IMR-90 (cell line): Measurements from ENCODE around the gene SSH2. TPM values are rescaled to one million over a fixed set of nuclear protein-coding genes. Genes with fewer than 3 reads are reported as not detected.

Experiments
- ATAC-seq: fragments of 200-7000 bp; cut with Tn5 transposase; 2 replicates; pipeline ENCODE4 v1.9.1; 2020; ENCODE audit warnings: low read depth, mild to moderate bottlenecking, moderate library complexity
- BruUV-seq: library from RNA; stranded (reverse); fragments of 400-500 nt; replicated peaks from 2 replicates; lab custom pipeline; 2021; lab: Mats Ljungman, UMichigan
- CTCF ChIA-PET: fragments of 300-600 bp; formaldehyde crosslinking; extraction: SDS; loops from one replicate; lab custom pipeline; 2021; ENCODE audit warnings: antibody characterized with exemption; lab: Yijun Ruan, JAX
- POLR2A ChIA-PET: fragments of 300-600 bp; sonication (Branson Sonifier 250); formaldehyde crosslinking; loops from one replicate; lab custom pipeline; 2022; ENCODE audit warnings: antibody characterized with exemption; ENCODE audit not compliant: unreplicated experiment; lab: Charles Lee
- DNase-seq: peaks from one replicate; pipeline ENCODE4 v3.0.0; 2013
- H2AFZ ChIP-seq: replicated peaks from 2 replicates; pipeline ENCODE3; 2013; ENCODE audit warnings: low read length, mild to moderate bottlenecking; ENCODE audit not compliant: poor library complexity
- H2AK5ac ChIP-seq: 2 replicates; pipeline ENCODE4 v1.6.1; 2013; ENCODE audit warnings: low read depth, low read length, inconsistent platforms
- H2AK9ac ChIP-seq: replicated peaks from 2 replicates; pipeline ENCODE3; 2013; ENCODE audit warnings: mild to moderate bottlenecking, low read depth, low read length, moderate library complexity; ENCODE audit not compliant: poor library complexity
- H2BK120ac ChIP-seq: 2 replicates; pipeline ENCODE4 v1.6.1; 2013; ENCODE audit warnings: low read depth, low read length, inconsistent platforms
- H2BK15ac ChIP-seq: 3 replicates; pipeline ENCODE4 v1.6.1; 2013; ENCODE audit warnings: low read depth, low read length, inconsistent platforms
- H2BK20ac ChIP-seq: 2 replicates; pipeline ENCODE4 v1.6.1; 2013; ENCODE audit warnings: low read depth, mild to moderate bottlenecking, inconsistent platforms, low read length, moderate library complexity
- H2BK5ac ChIP-seq: 2 replicates; pipeline ENCODE4 v1.6.1; 2013; ENCODE audit warnings: mild to moderate bottlenecking, low read depth, low read length, inconsistent platforms; ENCODE audit not compliant: poor library complexity, severe bottlenecking
- H3K14ac ChIP-seq: replicated peaks from 2 replicates; pipeline ENCODE4 v1.6.1; 2013; ENCODE audit warnings: low read depth, low read length, inconsistent platforms
- H3K18ac ChIP-seq: 2 replicates; pipeline ENCODE4 v1.6.1; 2013; ENCODE audit warnings: low read depth, low read length, control low read depth
- H3K23ac ChIP-seq: 2 replicates; pipeline ENCODE4 v1.6.1; 2013; ENCODE audit warnings: low read depth, low read length, inconsistent platforms
- H3K27ac ChIP-seq: 2 replicates; pipeline ENCODE4 v1.5.1; 2013; ENCODE audit warnings: mild to moderate bottlenecking, control low read depth, low read length; ENCODE audit not compliant: insufficient read depth
- H3K27me3 ChIP-seq: 2 replicates; pipeline ENCODE4 v1.6.1; 2013; ENCODE audit warnings: low read length; ENCODE audit not compliant: control insufficient read depth, insufficient read depth
- H3K36me3 ChIP-seq: 2 replicates; pipeline ENCODE4 v1.6.1; 2013; ENCODE audit warnings: low read length, mixed read lengths; ENCODE audit not compliant: control insufficient read depth, insufficient read depth
- H3K4ac ChIP-seq: 2 replicates; pipeline ENCODE4 v1.6.1; 2013; ENCODE audit warnings: low read depth, low read length, inconsistent platforms
- H3K4me1 ChIP-seq: 2 replicates; pipeline ENCODE4 v1.6.1; 2013; ENCODE audit warnings: low read length, mixed read lengths; ENCODE audit not compliant: control insufficient read depth, insufficient read depth
- H3K4me2 ChIP-seq: 2 replicates; pipeline ENCODE4 v1.6.1; 2013; ENCODE audit warnings: low read depth, mild to moderate bottlenecking, control low read depth, low read length, moderate library complexity
- H3K4me3 ChIP-seq: 2 replicates; pipeline ENCODE4 v1.5.1; 2013; ENCODE audit warnings: low read depth, mild to moderate bottlenecking, control low read depth, low read length, moderate library complexity; ENCODE audit not compliant: insufficient read depth
- H3K56ac ChIP-seq: 2 replicates; pipeline ENCODE4 v1.6.1; 2013; ENCODE audit warnings: low read length, inconsistent platforms; ENCODE audit not compliant: insufficient read depth; ENCODE audit errors: extremely low read depth
- H3K79me1 ChIP-seq, 2 experiments: 2 replicates each; pipeline ENCODE4 v1.6.1; 2013; ENCODE audit warnings: low read length in 2 of 2, inconsistent platforms in 1 of 2, low read depth in 1 of 2
- H3K9ac ChIP-seq: 2 replicates; pipeline ENCODE4 v1.6.1; 2013; ENCODE audit warnings: low read depth, low read length, control low read depth
- H3K9me1 ChIP-seq: 2 replicates; pipeline ENCODE4 v1.6.1; 2013; ENCODE audit warnings: low read length, inconsistent platforms; ENCODE audit not compliant: insufficient read depth
- H3K9me3 ChIP-seq: 2 replicates; pipeline ENCODE4 v1.6.1; 2013; ENCODE audit warnings: low read length; ENCODE audit not compliant: control insufficient read depth, insufficient read depth
- H4K20me1 ChIP-seq: 2 replicates; pipeline ENCODE4 v1.6.1; 2013; ENCODE audit warnings: low read length, inconsistent platforms; ENCODE audit not compliant: insufficient read depth
- H4K5ac ChIP-seq: 2 replicates; pipeline ENCODE4 v1.6.1; 2013; ENCODE audit warnings: mild to moderate bottlenecking, low read depth, low read length, control low read depth
- H4K8ac ChIP-seq, 2 experiments: 2 replicates each; pipeline ENCODE4 v1.6.1; 2013; ENCODE audit warnings: low read depth in 2 of 2, low read length in 2 of 2, control low read depth in 1 of 2, inconsistent platforms in 1 of 2
- H4K91ac ChIP-seq: 2 replicates; pipeline ENCODE4 v1.6.1; 2013; ENCODE audit warnings: low read depth, low read length, inconsistent platforms; ENCODE audit not compliant: insufficient read depth
- CEBPB ChIP-seq: IDR thresholded peaks from 2 replicates; pipeline ENCODE4 v1.6.1; 2012; ENCODE audit warnings: low read depth, low read length, improper control_type of control experiment
- CHD1 ChIP-seq: IDR thresholded peaks from 2 replicates; pipeline ENCODE4 v1.6.1; 2012; ENCODE audit warnings: low read depth, low read length, improper control_type of control experiment
- FOS ChIP-seq: fragments of 150-350 bp; IDR thresholded peaks from 2 replicates; pipeline ENCODE4 v1.6.1; 2016; ENCODE audit warnings: low read depth, low read length
- MAFK ChIP-seq: IDR thresholded peaks from 2 replicates; pipeline ENCODE4 v1.6.1; 2012; ENCODE audit warnings: low read depth, low read length, improper control_type of control experiment
- MAZ ChIP-seq: IDR thresholded peaks from 2 replicates; pipeline ENCODE4 v1.6.1; 2012; ENCODE audit warnings: low read depth, mild to moderate bottlenecking, low read length, improper control_type of control experiment, moderate library complexity, borderline replicate concordance
- MXI1 ChIP-seq: IDR thresholded peaks from 2 replicates; pipeline ENCODE4 v1.6.1; 2012; ENCODE audit warnings: low read depth, mild to moderate bottlenecking, low read length, moderate library complexity, borderline replicate concordance
- NFE2L2 ChIP-seq: fragments of 150-350 bp; IDR thresholded peaks from 2 replicates; pipeline ENCODE4 v1.6.1; 2016; ENCODE audit warnings: low read depth, mild to moderate bottlenecking, low read length
- POLR2A ChIP-seq: IDR thresholded peaks from 2 replicates; pipeline ENCODE4 v1.6.1; 2012; ENCODE audit warnings: mild to moderate bottlenecking, low read depth, low read length
- RCOR1 ChIP-seq: IDR thresholded peaks from 2 replicates; pipeline ENCODE4 v1.6.1; 2012; ENCODE audit warnings: mild to moderate bottlenecking, low read length, improper control_type of control experiment; ENCODE audit not compliant: insufficient replicate concordance
- RFX5 ChIP-seq: IDR thresholded peaks from 2 replicates; pipeline ENCODE4 v1.8.0; 2012; ENCODE audit warnings: low read depth, mild to moderate bottlenecking, low read length, moderate library complexity
- SMC3 ChIP-seq: fragments of 150-350 bp; IDR thresholded peaks from 2 replicates; pipeline ENCODE4 v1.6.1; 2016; ENCODE audit warnings: low read depth, mild to moderate bottlenecking, antibody characterized with exemption, low read length, moderate library complexity
- WGBS, 2 experiments: methylation state at CpG; one replicate each; pipeline versions ENCODE4 v1.1.5 to v1.1.7; 2013; ENCODE audit warnings: missing lambda C conversion rate in 2 of 2; ENCODE audit not compliant: insufficient read length in 1 of 2; ENCODE audit errors: extremely low coverage in 2 of 2; 5-methylcytosine and 5-hydroxymethylcytosine counted together
- dilution Hi-C: fragments of 300-500 bp; cut with HindIII; formaldehyde crosslinking; loops from one replicate; pipeline ENCODE4 v1.14.3; 2018; ENCODE audit warnings: low sequenced_read_pairs; ENCODE audit not compliant: unreplicated experiment
- in situ Hi-C: fragments of 300-500 bp; cut with MboI; formaldehyde crosslinking; loops from 3 replicates; pipeline ENCODE4 v1.14.3; 2019; ENCODE audit warnings: low sequenced_read_pairs, inconsistent platforms, mixed read lengths
- intact Hi-C: fragments of 100-400 bp; cut with micrococcal nuclease; formaldehyde crosslinking; loops from 2 replicates; pipeline ENCODE4 v1.10.0; 2022
- polyA plus RNA-seq, 3 experiments: library from polyadenylated mRNA; depleted of rRNA; stranded (reverse); fragments of >200 nt; gene quantifications; 2 replicates each; pipeline ENCODE4 v1.2.3, GENCODE V29; 2012; ENCODE audit warnings: low replicate concordance in 1 of 3
- total RNA-seq: library from RNA; depleted of rRNA; stranded (reverse); fragments of >200 nt; gene quantifications from 2 replicates; pipeline ENCODE4 v1.2.3, GENCODE V29; 2012
- TF ChIP-seq, protein P1 (sequence below): fragments of 150-350 bp; IDR thresholded peaks from 2 replicates; pipeline ENCODE4 v1.6.1; 2017; ENCODE audit warnings: mild to moderate bottlenecking, antibody characterized with exemption, low read length, low read depth
- TF ChIP-seq, protein P2 (sequence below): fragments of 150-350 bp; IDR thresholded peaks from 2 replicates; pipeline ENCODE4 v1.6.1; 2016; ENCODE audit warnings: low read depth, mild to moderate bottlenecking, low read length, moderate library complexity, borderline replicate concordance

SSH2 gene
- total and polyA plus RNA-seq, 2 of the 4 experiments (the other 2 are of a cell fraction) = 9.3 TPM

DNA sequence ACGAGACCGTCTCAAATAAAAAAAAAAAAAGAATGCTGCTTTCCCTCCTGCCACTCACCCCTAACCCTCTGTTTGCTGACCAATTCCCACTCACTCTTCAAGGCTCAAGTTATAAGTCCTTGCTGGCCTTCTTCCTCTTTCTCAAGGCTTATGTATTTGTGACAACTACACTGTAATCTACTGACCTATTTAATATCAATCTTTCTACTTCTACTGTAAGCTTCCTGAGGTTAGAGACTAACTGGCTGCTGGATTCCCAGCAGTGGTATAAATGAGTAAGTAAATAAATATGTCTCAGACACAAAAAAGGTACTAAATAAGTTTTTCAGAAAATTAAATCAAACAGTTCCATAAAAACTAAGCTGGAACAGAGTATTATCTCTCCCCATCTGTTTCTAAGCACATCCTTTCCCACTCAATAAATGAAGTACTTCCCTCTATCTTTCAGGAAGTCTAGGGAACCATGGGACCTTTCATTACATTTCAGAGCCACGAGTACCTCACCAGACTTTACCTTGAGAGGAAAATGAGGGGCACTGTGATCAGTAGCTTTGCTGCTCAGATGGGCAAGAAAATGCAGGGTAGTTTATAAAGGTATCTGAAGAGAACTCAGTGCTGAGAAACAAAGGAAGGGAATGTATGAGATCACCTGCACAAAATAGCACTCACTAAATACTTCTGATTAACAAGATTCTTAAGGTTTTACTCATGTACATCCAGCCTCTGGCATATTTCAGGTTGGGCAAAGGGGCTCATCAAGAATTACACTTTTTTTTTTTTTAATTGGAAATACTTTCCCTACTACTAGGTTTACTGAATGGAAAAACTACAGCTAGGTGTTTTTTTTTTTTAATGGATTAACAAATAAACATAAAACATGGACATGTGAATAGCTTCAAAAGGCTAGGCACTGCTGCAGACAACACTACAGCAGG is 10.8 kb downstream of the SSH2 start:
- Histone ChIP-seq H2AK5ac (peak overlapping the region; percentile 56), H4K8ac (peak overlapping the region in 1 of 2 experiments; percentile 50; a peak in 2 of 4 replicates), H3K4me2 (peak overlapping the region; percentile 98), H3K9ac (no peak overlapping the region), H2BK5ac (peak overlapping the region; percentile 80), H3K9me1 (peaks cover 4% of the 10 kb centered on the region; the same call in 1 of the 2 replicates), H2AK9ac (no peak overlapping the region), H2BK15ac (no peak overlapping the region), H2AFZ (no peak overlapping the region), H3K23ac (peak overlapping the region; percentile 39; the same call in 1 of the 2 replicates), H3K27ac (no peak overlapping the region), H4K5ac (peak overlapping the region; percentile 75; the same call in 1 of the 2 replicates), H3K27me3 (no peaks in the 10 kb centered on the region), H3K4me1 (peaks cover 4% of the 10 kb centered on the region), H2BK120ac (peak overlapping the region; percentile 50; the same call in 1 of the 2 replicates), H3K36me3 (0 out of 2 replicates have a peak, but pooled peaks cover 1% of the 10 kb centered on the region), H2BK20ac (peak overlapping the region; percentile 67; the same call in 1 of the 2 replicates), H3K9me3 (no peaks in the 10 kb centered on the region), H3K4me3 (no peak overlapping the region; the same call in 1 of the 2 replicates), H3K14ac (0 out of 2 replicates have a peak overlapping the region, but pooled peaks have one; percentile 62), H3K79me1 (peaks cover 21 to 60% of the 10 kb centered on the region in 2 experiments), H3K56ac (no peak overlapping the region), H3K4ac (no peak overlapping the region), H3K18ac (peak overlapping the region; percentile 77; the same call in 1 of the 2 replicates), H4K20me1 (peaks cover 6% of the 10 kb centered on the region; the same call in 1 of the 2 replicates), H4K91ac (no peak overlapping the region)
- ATAC-seq (peak; percentile 68), DNase-seq (peak; percentile 58)
- in situ Hi-C loops = no loop called here
- intact Hi-C loops = loop anchor here (10.0 kb wide), 1 partner anchor 64 kb away; no protein-coding TSS in a partner anchor
- dilution Hi-C loops = no loop called here
- ChIA-PET CTCF (interaction anchor here (1.6 kb wide), 1 partner anchor 12 kb away, joined by 9 read pairs; no protein-coding TSS in a partner anchor), POLR2A (no interaction called here)
- no CpG with 5 or more reads among the region's 3 CpGs for WGBS, 2 experiments
- BruUV-seq = no TSS peak
- TF ChIP-seq CHD1 = no peak
- no peak for TF ChIP-seq CEBPB
- TF ChIP-seq SMC3 = no peak
- no peak for TF ChIP-seq POLR2A
- TF ChIP-seq, protein P1, sequence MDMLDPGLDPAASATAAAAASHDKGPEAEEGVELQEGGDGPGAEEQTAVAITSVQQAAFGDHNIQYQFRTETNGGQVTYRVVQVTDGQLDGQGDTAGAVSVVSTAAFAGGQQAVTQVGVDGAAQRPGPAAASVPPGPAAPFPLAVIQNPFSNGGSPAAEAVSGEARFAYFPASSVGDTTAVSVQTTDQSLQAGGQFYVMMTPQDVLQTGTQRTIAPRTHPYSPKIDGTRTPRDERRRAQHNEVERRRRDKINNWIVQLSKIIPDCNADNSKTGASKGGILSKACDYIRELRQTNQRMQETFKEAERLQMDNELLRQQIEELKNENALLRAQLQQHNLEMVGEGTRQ = no peak
- TF ChIP-seq MXI1 = no peak
- no peak for TF ChIP-seq RCOR1
- no peak for TF ChIP-seq RFX5
- TF ChIP-seq FOS = no peak
- no peak for TF ChIP-seq NFE2L2
- TF ChIP-seq, protein P2, sequence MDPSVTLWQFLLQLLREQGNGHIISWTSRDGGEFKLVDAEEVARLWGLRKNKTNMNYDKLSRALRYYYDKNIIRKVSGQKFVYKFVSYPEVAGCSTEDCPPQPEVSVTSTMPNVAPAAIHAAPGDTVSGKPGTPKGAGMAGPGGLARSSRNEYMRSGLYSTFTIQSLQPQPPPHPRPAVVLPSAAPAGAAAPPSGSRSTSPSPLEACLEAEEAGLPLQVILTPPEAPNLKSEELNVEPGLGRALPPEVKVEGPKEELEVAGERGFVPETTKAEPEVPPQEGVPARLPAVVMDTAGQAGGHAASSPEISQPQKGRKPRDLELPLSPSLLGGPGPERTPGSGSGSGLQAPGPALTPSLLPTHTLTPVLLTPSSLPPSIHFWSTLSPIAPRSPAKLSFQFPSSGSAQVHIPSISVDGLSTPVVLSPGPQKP = no peak
- no peak for TF ChIP-seq MAFK
- TF ChIP-seq MAZ = no peak
